ENCODE measurements around the gene YJU2.

Gene YJU2

DNA sequence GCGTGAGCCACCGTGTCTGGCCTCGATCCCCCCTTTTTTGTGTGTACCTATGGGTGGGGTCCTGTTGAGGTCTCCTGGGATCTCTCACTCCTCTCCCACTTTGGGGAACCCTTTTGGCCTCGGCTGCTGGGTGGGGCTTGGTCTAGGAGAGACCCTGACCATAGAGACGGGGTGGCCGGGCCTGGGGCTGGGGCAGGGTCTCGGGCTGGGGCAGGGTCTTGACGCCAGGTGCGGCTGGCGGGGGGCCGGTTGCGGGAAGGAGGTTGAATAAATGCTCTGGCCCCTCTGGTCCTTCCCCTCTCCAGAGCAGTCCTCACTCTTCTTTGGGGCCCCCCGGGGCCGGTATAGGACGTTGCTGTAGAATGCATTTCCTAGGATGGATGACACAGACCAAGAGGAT is 45.6 kb downstream of the YJU2 start:
- Histone ChIP-seq H3K36me3 (ENCODE audit: control insufficient read depth, low read depth, low read length) (no peaks in the 10 kb centered on the region), H3K4me1 (ENCODE audit: control insufficient read depth, low read depth, low read length) (no peaks in the 10 kb centered on the region), H3K9ac (ENCODE audit: low read length) (no peak overlapping the region), H3K27ac (ENCODE audit: low read length) (no peak overlapping the region), H3K4me3 (ENCODE audit: low read length) (no peak overlapping the region), H3K27me3 (ENCODE audit: control insufficient read depth, insufficient read depth, low read length) (no peaks in the 10 kb centered on the region), H3K9me3 (ENCODE audit: control insufficient read depth, low read depth, low read length) (no peaks in the 10 kb centered on the region)

DNA sequence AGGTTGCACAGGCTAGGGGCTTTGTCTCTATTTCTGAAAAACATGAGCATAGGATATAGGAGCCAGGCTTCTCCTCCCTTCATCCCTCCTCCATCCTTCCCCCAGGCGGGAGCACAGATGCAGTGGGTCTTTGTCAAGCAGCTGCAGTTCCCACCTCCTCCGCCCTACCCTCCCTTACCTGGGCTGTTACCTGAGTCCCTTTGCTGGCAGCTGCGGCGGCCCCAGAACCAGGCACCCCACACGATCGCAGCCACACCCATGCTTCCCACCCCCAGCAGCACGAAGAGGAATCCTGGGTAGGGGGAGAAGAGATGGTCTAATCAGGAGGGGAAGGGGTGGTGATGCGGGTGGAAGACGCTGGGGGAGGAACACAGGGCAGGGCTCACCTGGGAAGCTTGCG is 47.5 kb downstream of the YJU2 start:
- Histone ChIP-seq H3K36me3 (ENCODE audit: control insufficient read depth, low read depth, low read length) (no peaks in the 10 kb centered on the region), H3K4me1 (ENCODE audit: control insufficient read depth, low read depth, low read length) (no peaks in the 10 kb centered on the region), H3K27ac (ENCODE audit: low read length) (no peak overlapping the region), H3K9me3 (ENCODE audit: control insufficient read depth, low read depth, low read length) (no peaks in the 10 kb centered on the region), H3K27me3 (ENCODE audit: control insufficient read depth, insufficient read depth, low read length) (no peaks in the 10 kb centered on the region), H3K4me3 (ENCODE audit: low read length) (no peak overlapping the region), H3K9ac (ENCODE audit: low read length) (no peak overlapping the region)

DNA sequence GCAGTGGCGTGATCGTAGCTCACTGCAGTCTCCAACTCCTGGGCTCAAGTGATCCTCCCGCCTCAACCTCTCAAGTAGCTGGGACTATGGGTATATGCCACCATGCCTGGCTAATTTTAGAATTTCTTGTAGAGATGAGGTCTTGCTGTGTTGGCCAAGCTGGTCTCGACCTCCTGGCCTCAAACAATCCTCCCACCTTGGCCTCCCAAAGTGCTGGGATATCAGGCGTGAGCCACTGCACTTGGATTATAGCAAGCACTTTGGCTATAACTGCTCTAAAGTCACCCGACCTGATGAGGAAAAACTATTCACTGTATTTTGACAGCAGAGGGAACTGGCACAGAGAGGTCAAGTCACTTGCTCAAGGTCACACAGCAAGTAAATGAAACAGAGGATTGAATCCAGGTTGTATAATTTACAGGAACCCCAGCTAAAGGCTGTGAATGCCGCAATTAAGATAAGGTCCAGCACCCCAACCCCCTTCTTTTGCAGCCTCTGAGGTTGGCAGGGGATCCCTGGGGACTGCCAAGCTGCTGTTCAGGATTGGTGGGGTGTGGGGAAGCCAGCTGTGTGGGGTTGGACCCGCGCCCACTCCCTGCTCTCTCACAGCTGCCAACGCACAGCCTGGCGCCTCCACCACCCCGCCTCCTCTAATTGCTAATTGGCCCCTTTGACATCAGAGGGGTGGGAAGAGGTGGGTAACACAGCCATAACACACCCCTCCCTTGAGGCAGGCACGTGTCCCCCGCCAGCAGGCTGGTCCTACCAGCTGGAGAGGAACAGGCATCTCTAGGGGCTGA is 49.3 kb downstream of the YJU2 start:
- H3K4me1 ChIP-seq (ENCODE audit: control insufficient read depth, low read depth, low read length): no peaks in the 10 kb centered on the region
- no peaks in the 10 kb centered on the region for H3K9me3 ChIP-seq (ENCODE audit: control insufficient read depth, low read depth, low read length)
- H3K27ac ChIP-seq (ENCODE audit: low read length): no peak overlapping the region
- no peaks in the 10 kb centered on the region for H3K27me3 ChIP-seq (ENCODE audit: control insufficient read depth, insufficient read depth, low read length)
- H3K36me3 ChIP-seq (ENCODE audit: control insufficient read depth, low read depth, low read length): no peaks in the 10 kb centered on the region
- H3K9ac ChIP-seq (ENCODE audit: low read length): no peak overlapping the region
- H3K4me3 ChIP-seq (ENCODE audit: low read length): no peak overlapping the region

DNA sequence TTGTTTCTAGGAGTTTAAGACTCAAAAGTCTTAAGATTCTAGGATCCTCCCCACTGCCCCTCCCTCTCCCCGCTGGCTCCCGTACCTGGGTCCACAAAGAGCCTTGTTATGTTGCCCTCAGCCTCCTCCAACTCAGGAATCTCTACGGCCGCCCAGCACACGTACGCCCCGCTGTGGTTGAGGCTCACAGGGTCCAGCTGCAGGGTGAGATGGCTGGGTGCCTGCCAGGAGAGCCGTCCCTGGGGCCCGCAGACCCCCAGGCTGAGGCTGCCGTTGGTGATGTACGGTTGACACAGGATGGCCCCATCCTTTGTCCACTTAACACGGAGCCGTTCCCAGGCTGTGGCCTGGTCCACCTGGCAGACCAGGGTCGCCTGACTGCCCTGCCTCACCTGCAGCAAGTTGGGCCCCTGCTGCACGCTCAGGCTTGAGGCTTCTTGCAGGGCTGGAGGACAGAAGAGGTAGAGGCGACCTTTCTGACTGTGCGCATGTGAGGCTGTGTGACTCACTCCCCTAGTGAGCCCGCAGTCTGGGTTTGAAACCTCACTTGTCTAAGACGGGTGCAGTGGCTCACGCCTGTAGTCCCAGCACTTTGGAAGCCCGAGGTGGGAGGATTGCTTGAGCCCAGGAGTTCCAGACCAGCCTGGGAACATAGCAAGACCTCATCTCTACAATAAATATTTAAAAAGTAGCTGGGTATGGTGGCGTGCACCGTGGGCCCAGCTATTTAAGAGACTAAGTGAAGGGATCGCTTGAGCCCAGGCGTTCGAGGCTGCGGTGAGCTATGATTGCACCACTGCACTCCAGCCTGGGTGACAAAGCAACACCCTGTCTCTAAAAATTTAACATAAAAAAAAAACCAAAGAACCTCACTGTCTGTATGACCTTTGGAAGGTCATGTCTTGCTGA is 51.3 kb downstream of the YJU2 start:
- Histone ChIP-seq H3K4me3 (ENCODE audit: low read length) (no peak overlapping the region), H3K9ac (ENCODE audit: low read length) (no peak overlapping the region), H3K9me3 (ENCODE audit: control insufficient read depth, low read depth, low read length) (no peaks in the 10 kb centered on the region), H3K27me3 (ENCODE audit: control insufficient read depth, insufficient read depth, low read length) (no peaks in the 10 kb centered on the region), H3K4me1 (ENCODE audit: control insufficient read depth, low read depth, low read length) (no peaks in the 10 kb centered on the region), H3K27ac (ENCODE audit: low read length) (no peak overlapping the region), H3K36me3 (ENCODE audit: control insufficient read depth, low read depth, low read length) (no peaks in the 10 kb centered on the region)

DNA sequence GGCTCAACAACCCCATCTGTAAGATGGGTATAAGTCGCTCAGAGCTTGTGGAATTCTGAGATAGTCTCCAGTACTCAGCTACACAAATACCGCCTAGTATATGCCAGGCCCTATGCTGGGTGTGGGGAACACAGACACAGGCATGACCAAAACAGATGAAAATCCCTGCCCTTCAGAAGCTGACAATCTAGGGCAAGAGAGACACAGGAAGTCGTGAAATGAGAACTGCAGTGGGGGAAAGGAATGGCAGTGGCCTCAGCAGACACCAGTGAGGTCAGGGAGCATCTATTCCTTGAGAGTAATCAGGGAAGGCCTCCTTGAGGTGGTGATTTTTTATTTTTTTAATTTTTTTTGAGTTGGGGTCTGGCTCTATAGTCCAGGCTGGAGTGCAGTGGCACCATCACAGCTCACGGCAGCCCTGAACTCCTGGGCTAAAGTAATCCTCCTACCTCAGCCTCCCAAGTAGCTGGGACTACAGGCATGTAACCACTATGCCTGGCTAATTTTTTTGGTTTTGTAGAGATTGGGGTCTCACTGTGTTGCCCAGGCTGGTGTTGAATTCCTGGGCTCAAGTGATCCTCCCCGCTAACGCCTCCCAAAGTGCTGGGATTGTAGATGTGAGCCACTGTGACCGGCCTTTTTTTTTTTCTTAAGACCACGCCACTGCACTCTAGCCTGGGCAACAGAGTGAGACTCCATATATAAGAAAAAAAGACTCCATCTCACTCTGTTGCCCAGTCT is 52.1 kb downstream of the YJU2 start:
- Histone ChIP-seq H3K36me3 (ENCODE audit: control insufficient read depth, low read depth, low read length) (no peaks in the 10 kb centered on the region), H3K9ac (ENCODE audit: low read length) (no peak overlapping the region), H3K27ac (ENCODE audit: low read length) (no peak overlapping the region), H3K4me1 (ENCODE audit: control insufficient read depth, low read depth, low read length) (no peaks in the 10 kb centered on the region), H3K4me3 (ENCODE audit: low read length) (no peak overlapping the region), H3K9me3 (ENCODE audit: control insufficient read depth, low read depth, low read length) (no peaks in the 10 kb centered on the region), H3K27me3 (ENCODE audit: control insufficient read depth, insufficient read depth, low read length) (no peaks in the 10 kb centered on the region)

DNA sequence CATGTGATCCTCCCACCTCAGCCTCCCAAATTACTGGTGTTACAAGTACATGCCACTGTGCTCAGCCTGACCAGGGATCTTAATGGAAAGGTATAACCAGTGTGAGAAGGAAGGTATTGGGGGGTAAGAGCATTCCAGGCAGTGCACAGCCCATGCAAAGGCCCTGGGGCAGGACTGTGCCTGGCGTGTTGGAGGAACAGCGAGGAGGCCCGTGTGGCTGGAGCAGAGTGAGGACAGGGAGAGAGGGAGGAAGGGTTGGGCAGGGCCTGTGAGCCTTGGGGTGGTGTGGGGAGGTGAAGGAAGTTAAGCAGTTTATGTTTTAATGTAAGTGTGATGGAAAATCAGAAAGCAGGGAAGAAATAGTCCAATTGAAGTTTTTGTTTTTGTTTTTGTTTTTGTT is 53.7 kb downstream of the YJU2 start:
- no peaks in the 10 kb centered on the region for H3K27me3 ChIP-seq (ENCODE audit: control insufficient read depth, insufficient read depth, low read length)

DNA sequence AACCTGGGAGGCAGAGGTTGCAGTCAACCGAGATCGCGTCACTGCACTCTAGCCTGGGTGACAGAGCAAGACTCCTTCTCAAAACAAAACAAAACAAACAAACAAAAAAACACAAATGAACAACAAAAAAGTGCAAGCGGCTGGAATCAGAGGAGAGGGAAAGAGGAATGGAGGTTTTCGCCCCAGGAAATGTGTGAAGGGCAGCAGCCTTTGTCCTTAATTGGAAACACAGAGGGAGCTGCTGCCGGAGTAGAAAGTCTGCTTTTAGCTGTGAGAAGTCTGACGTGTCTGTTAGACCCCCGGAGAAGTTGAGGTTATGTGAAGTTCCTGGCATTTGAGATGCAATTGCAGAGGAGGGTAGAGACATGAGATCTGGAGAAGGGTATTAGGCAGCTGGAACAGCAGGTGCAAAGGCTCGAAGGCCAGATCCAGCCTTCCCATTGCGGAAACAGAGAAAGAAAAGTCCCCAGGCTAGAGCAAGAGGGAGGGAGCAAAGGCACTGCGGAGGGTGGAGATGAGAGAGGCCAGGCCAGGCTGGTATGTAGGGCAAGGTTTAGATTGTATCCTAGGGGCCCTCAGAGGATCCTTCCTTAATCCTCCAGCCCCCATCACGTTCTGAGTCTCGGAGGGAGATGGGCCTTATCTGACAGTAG is 54.8 kb downstream of the YJU2 start:
- Histone ChIP-seq H3K4me1 (ENCODE audit: control insufficient read depth, low read depth, low read length) (no peaks in the 10 kb centered on the region), H3K9ac (ENCODE audit: low read length) (no peak overlapping the region), H3K4me3 (ENCODE audit: low read length) (no peak overlapping the region), H3K27ac (ENCODE audit: low read length) (no peak overlapping the region), H3K9me3 (ENCODE audit: control insufficient read depth, low read depth, low read length) (no peaks in the 10 kb centered on the region), H3K27me3 (ENCODE audit: control insufficient read depth, insufficient read depth, low read length) (no peaks in the 10 kb centered on the region), H3K36me3 (ENCODE audit: control insufficient read depth, low read depth, low read length) (no peaks in the 10 kb centered on the region)

More for the DNA sequence above, 53.7 kb downstream of the YJU2 start:
- H3K27ac ChIP-seq (ENCODE audit: low read length): no peak overlapping the region
- no peaks in the 10 kb centered on the region for H3K9me3 ChIP-seq (ENCODE audit: control insufficient read depth, low read depth, low read length)
- no peak overlapping the region for H3K4me3 ChIP-seq (ENCODE audit: low read length)
- H3K4me1 ChIP-seq (ENCODE audit: control insufficient read depth, low read depth, low read length): no peaks in the 10 kb centered on the region
- H3K36me3 ChIP-seq (ENCODE audit: control insufficient read depth, low read depth, low read length): no peaks in the 10 kb centered on the region
- H3K9ac ChIP-seq (ENCODE audit: low read length): no peak overlapping the region

DNA sequence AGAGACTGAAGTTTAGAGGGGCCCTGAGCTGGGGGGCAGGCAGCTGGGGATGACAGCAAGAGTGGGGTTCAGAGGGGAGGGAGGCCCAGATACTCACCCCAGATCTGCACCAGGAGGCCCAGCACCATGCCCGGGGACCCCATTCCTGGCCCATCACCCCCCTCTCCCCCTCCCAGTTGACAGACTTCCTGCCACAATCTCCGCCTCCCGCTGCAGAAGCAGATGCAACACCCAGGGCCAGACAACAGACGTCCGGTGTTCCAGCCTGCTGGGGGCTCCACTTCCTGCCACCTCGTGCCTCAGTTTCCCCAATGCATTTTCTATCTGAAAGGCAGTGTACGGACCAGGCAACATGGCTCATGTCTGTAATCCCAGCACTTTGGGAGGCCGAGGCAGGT is 55.4 kb downstream of the YJU2 start, which contains the start of gene TMIGD2:
Gene TMIGD2, minus strand, starts transcription at position 147 of the 398 bp plus-strand sequence. Its CDS starts 4 bp downstream, at position 143.
- H3K27ac ChIP-seq (ENCODE audit: low read length): no peak within 1 kb of the TSS
- no peaks in the 10 kb centered on the region for H3K36me3 ChIP-seq (ENCODE audit: control insufficient read depth, low read depth, low read length)
- H3K4me1 ChIP-seq (ENCODE audit: control insufficient read depth, low read depth, low read length): no peaks in the 10 kb centered on the region
- H3K9me3 ChIP-seq (ENCODE audit: control insufficient read depth, low read depth, low read length): no peaks in the 10 kb centered on the region
- no peak within 1 kb of the TSS for H3K9ac ChIP-seq (ENCODE audit: low read length)
- no peaks in the 10 kb centered on the region for H3K27me3 ChIP-seq (ENCODE audit: control insufficient read depth, insufficient read depth, low read length)
- no peak within 1 kb of the TSS for H3K4me3 ChIP-seq (ENCODE audit: low read length)

DNA sequence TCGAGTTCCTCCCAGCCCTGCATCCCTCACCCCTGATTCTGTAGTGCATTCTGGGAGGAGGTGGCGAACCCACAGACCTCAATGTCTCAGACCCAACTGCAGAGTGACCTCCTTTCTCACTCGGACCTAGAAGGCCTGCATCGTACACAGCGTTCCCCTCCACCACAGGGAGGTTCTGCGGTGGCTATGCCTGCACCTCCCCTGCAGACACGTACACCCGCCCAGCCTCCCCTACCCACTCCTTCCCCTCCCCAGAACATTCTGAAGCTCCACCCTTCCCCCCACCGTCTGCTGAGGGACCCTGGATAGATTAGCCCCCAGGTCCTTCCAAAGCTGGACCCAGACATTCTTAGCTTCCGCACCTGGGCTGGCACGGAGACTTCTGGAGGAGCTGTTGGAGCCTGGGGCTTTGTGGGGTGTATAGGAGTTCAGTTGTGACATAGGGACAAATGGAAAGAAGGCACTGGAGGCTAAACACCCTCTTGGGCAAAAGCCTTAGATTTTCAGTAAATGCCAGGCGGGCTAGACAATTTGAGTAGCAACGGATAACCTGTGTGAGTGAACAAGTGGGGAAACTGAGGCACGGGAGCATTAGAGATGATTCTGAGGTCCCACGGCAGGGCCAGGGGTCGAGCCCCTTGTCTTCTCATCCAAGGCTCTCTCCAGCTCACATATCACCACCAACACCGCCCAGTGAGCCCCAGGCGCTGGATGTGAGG is 57.1 kb downstream of the YJU2 start:
- Histone ChIP-seq H3K27ac (ENCODE audit: low read length) (no peak overlapping the region), H3K9ac (ENCODE audit: low read length) (no peak overlapping the region), H3K9me3 (ENCODE audit: control insufficient read depth, low read depth, low read length) (no peaks in the 10 kb centered on the region), H3K4me3 (ENCODE audit: low read length) (peak overlapping the region; percentile 37), H3K27me3 (ENCODE audit: control insufficient read depth, insufficient read depth, low read length) (no peaks in the 10 kb centered on the region), H3K4me1 (ENCODE audit: control insufficient read depth, low read depth, low read length) (no peaks in the 10 kb centered on the region), H3K36me3 (ENCODE audit: control insufficient read depth, low read depth, low read length) (peaks cover 6% of the 10 kb centered on the region)

DNA sequence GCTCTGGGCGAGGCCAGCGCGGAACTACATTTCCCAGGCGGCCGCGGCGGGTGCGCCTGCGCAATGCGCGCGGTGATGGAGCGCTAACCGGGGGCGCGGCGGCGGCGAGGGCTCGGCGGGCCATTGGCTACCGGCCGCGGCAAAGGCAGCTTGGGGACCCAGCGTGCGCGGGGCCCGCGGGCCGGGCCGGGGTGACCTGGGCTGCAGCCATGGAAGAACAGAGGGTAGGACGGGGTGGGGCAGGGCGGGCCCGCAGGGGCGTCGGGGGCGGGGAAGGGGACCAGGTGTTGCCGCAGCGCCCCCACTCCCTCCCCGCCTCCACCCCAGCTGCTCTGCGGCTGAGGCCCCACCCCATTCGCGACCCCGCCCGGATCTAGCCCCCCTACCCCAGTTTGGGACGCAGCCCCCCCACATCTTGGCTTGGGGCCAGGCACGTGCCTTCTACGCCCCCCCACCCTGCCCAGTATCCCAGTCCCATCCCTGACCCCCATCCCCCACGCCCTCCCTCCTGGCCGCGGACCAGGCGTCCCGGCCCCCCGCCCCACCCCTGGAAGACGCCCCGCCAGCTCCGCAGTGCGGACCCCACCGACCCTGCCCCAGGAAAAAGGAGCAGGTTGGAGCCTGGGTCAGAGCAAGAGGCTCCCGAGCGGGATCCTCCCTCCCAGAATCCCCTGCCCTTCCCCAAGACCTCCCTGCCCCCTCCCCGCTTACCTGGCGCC is 57.8 kb downstream of the YJU2 start, which contains the start of gene FSD1:
Gene FSD1, plus strand, starts transcription at position 61 of the 719 bp plus-strand sequence. Its CDS starts 149 bp downstream, at position 210.
- Histone ChIP-seq H3K4me1 (ENCODE audit: control insufficient read depth, low read depth, low read length) (no peaks in the 10 kb centered on the region), H3K27me3 (ENCODE audit: control insufficient read depth, insufficient read depth, low read length) (no peaks in the 10 kb centered on the region), H3K4me3 (ENCODE audit: low read length) (peak within 1 kb of the TSS; percentile 37), H3K36me3 (ENCODE audit: control insufficient read depth, low read depth, low read length) (peaks cover 10% of the 10 kb centered on the region), H3K9ac (ENCODE audit: low read length) (no peak within 1 kb of the TSS), H3K27ac (ENCODE audit: low read length) (no peak within 1 kb of the TSS), H3K9me3 (ENCODE audit: control insufficient read depth, low read depth, low read length) (no peaks in the 10 kb centered on the region)

All from iPS-18a (cell line).